ENCODE data around the gene MGST2. TPM values are rescaled to one million over a fixed set of nuclear protein-coding genes. Genes with fewer than 3 reads are reported as not detected.

Gene MGST2
- total RNA-seq, 1 experiment from 2014 or later: 39.0 TPM

GRCh38 chr4:139619644-139620043 is 46.0 kb upstream of the MGST2 start:
- Histone ChIP-seq H3K4me1 (ENCODE audit: insufficient read depth, low read length) (no peaks in the 10 kb centered on the region), H3K36me3 (ENCODE audit: low read depth, low read length) (no peaks in the 10 kb centered on the region), H3K4me3 (ENCODE audit: low read length) (no peak overlapping the region), H3K79me2 (ENCODE audit: low read length) (no peaks in the 10 kb centered on the region), H3K9ac (ENCODE audit: low read length) (no peak overlapping the region), H3K27me3 (ENCODE audit: low read length) (no peaks in the 10 kb centered on the region), H3F3A (ENCODE audit: low read length, unreplicated experiment) (no peaks in the 10 kb centered on the region), H3K9me3 (ENCODE audit: low read length) (no peaks in the 10 kb centered on the region), H3K27ac (ENCODE audit: low read length) (no peak overlapping the region), H3K4me2 (ENCODE audit: low read length) (no peak overlapping the region), H4K20me1 (ENCODE audit: low read length) (no peaks in the 10 kb centered on the region), H2AFZ (ENCODE audit: low read length) (no peak overlapping the region), H3K9me2 (replicated peaks; ENCODE audit: low read length) (no peaks in the 10 kb centered on the region)
- peak; percentile 81 for ATAC-seq
- POLR2A ChIA-PET (ENCODE audit: unreplicated experiment): no interaction called here
- CTCF ChIA-PET: interaction anchor here (0.5 to 1.1 kb wide), 3 partner anchors 14 to 1173 kb away, joined by 4 to 6 read pairs (median 4); no protein-coding TSS in a partner anchor
- TF ChIP-seq EZH2 (IDR thresholded peaks at IDR 0.05; ENCODE audit: low read length, unreplicated experiment) (no peak), CTCF (conservative IDR thresholded peaks at IDR 0.05; ENCODE audit: low read depth, low read length) (peak; percentile 64)
- intact Hi-C loops (cut with micrococcal nuclease): loop anchor here (1.0 kb wide), 2 partner anchors 14 to 32 kb away; no protein-coding TSS in a partner anchor
- peak; percentile 64 for DNase-seq
- BruUV-seq (replicated peaks): no TSS peak

GRCh38 chr4:139622901-139623381 is 42.7 kb upstream of the MGST2 start:
- Histone ChIP-seq H3K9me2 (replicated peaks; ENCODE audit: low read length) (no peaks in the 10 kb centered on the region), H3K27me3 (ENCODE audit: low read length) (no peaks in the 10 kb centered on the region), H4K20me1 (ENCODE audit: low read length) (no peaks in the 10 kb centered on the region), H3K79me2 (ENCODE audit: low read length) (no peaks in the 10 kb centered on the region), H3K36me3 (ENCODE audit: low read depth, low read length) (no peaks in the 10 kb centered on the region), H2AFZ (ENCODE audit: low read length) (no peak overlapping the region), H3K9ac (ENCODE audit: low read length) (no peak overlapping the region), H3K9me3 (ENCODE audit: low read length) (no peaks in the 10 kb centered on the region), H3K4me3 (ENCODE audit: low read length) (no peak overlapping the region), H3K4me1 (ENCODE audit: insufficient read depth, low read length) (no peaks in the 10 kb centered on the region), H3F3A (ENCODE audit: low read length, unreplicated experiment) (no peaks in the 10 kb centered on the region), H3K4me2 (ENCODE audit: low read length) (no peak overlapping the region), H3K27ac (ENCODE audit: low read length) (no peak overlapping the region)
- ChIA-PET POLR2A (ENCODE audit: unreplicated experiment) (no interaction called here), CTCF (no interaction called here)
- ATAC-seq (no peak), DNase-seq (no peak)
- TF ChIP-seq CTCF (conservative IDR thresholded peaks at IDR 0.05; ENCODE audit: low read depth, low read length) (no peak), EZH2phosphoT487 (IDR thresholded peaks at IDR 0.05; ENCODE audit: borderline replicate concordance, low read length) (no peak), EZH2 (IDR thresholded peaks at IDR 0.05; ENCODE audit: low read length, unreplicated experiment) (no peak)
- BruUV-seq (replicated peaks): no TSS peak
- intact Hi-C loops (cut with micrococcal nuclease): no loop called here

GRCh38 chr4:139624441-139625092 is 41.1 kb upstream of the MGST2 start:
- H3K79me2 ChIP-seq (ENCODE audit: low read length): no peaks in the 10 kb centered on the region
- no peak for DNase-seq
- ATAC-seq: no peak
- H3K36me3 ChIP-seq (ENCODE audit: low read depth, low read length): no peaks in the 10 kb centered on the region
- no peaks in the 10 kb centered on the region for H3K4me1 ChIP-seq (ENCODE audit: insufficient read depth, low read length)
- no peak overlapping the region for H3K4me3 ChIP-seq (ENCODE audit: low read length)
- ChIA-PET CTCF (no interaction called here), POLR2A (ENCODE audit: unreplicated experiment) (no interaction called here)
- no peak overlapping the region for H3K27ac ChIP-seq (ENCODE audit: low read length)
- no peak for TF ChIP-seq EZH2 (IDR thresholded peaks at IDR 0.05; ENCODE audit: low read length, unreplicated experiment)
- TF ChIP-seq CTCF (conservative IDR thresholded peaks at IDR 0.05; ENCODE audit: low read depth, low read length): no peak
- no peak for TF ChIP-seq EZH2phosphoT487 (IDR thresholded peaks at IDR 0.05; ENCODE audit: borderline replicate concordance, low read length)
- H3K4me2 ChIP-seq (ENCODE audit: low read length): no peak overlapping the region
- no peak overlapping the region for H3K9ac ChIP-seq (ENCODE audit: low read length)
- intact Hi-C loops (cut with micrococcal nuclease): no loop called here
- H3K9me2 ChIP-seq (replicated peaks; ENCODE audit: low read length): no peaks in the 10 kb centered on the region
- H4K20me1 ChIP-seq (ENCODE audit: low read length): no peaks in the 10 kb centered on the region
- H3K9me3 ChIP-seq (ENCODE audit: low read length): no peaks in the 10 kb centered on the region
- H3K27me3 ChIP-seq (ENCODE audit: low read length): no peaks in the 10 kb centered on the region
- no peak overlapping the region for H2AFZ ChIP-seq (ENCODE audit: low read length)
- H3F3A ChIP-seq (ENCODE audit: low read length, unreplicated experiment): no peaks in the 10 kb centered on the region
- BruUV-seq (replicated peaks): no TSS peak
